Skeletal muscle satellite cell (primary cell): Measurements from ENCODE around the gene RAI14.

Source experiments
- H3K27me3 ChIP-seq: 2 replicates; pipeline ENCODE4 v1.7.0; 2013; ENCODE audit warnings: low read length; ENCODE audit not compliant: control insufficient read depth, insufficient read depth
- H3K36me3 ChIP-seq: 2 replicates; pipeline ENCODE4 v1.7.0; 2013; ENCODE audit warnings: mild to moderate bottlenecking, control low read depth, low read length; ENCODE audit not compliant: insufficient read depth
- H3K4me1 ChIP-seq: 2 replicates; pipeline ENCODE4 v1.7.0; 2013; ENCODE audit warnings: low read length; ENCODE audit not compliant: control insufficient read depth, insufficient read depth
- H3K4me2 ChIP-seq: 2 replicates; pipeline ENCODE4 v1.7.0; 2013; ENCODE audit warnings: mild to moderate bottlenecking, low read length
- H3K4me3 ChIP-seq: 2 replicates; pipeline ENCODE4 v1.7.0; 2013; ENCODE audit warnings: low read length
- H3K9ac ChIP-seq: 2 replicates; pipeline ENCODE4 v1.7.0; 2013; ENCODE audit warnings: mild to moderate bottlenecking, low read depth, low read length, moderate library complexity
- H3K9me3 ChIP-seq: replicated peaks from 2 replicates; pipeline ENCODE4 v1.7.0; 2013; ENCODE audit warnings: mild to moderate bottlenecking, control low read depth, low read length

The RAI14 gene

GRCh38 chr5:34684281-34684979 lies 28.3 kb downstream of the RAI14 start:
- Histone ChIP-seq H3K4me1 (peaks cover 53% of the 10 kb centered on the region), H3K9ac (peak overlapping the region; percentile 41), H3K9me3 (no peaks in the 10 kb centered on the region), H3K36me3 (peaks cover 47% of the 10 kb centered on the region), H3K4me3 (no peak overlapping the region), H3K4me2 (no peak overlapping the region), H3K27me3 (no peaks in the 10 kb centered on the region)

- peaks cover 48% of the 10 kb centered on the region for H3K36me3 ChIP-seq
- no peak overlapping the region for H3K4me2 ChIP-seq
- peaks cover 53% of the 10 kb centered on the region for H3K4me1 ChIP-seq
- no peak overlapping the region for H3K4me3 ChIP-seq
- H3K9me3 ChIP-seq, result no peaks in the 10 kb centered on the region
- H3K27me3 ChIP-seq, result no peaks in the 10 kb centered on the region
- peak overlapping the region; percentile 41 for H3K9ac ChIP-seq
These were observed 28.8 kb downstream of the RAI14 start for GRCh38 chr5:34684980-34685352.

GRCh38 chr5:34685485-34686165 lies 29.5 kb downstream of the RAI14 start:
- H3K36me3 ChIP-seq, result peaks cover 48% of the 10 kb centered on the region
- H3K9ac ChIP-seq, result peak overlapping the region; percentile 41
- H3K27me3 ChIP-seq, result no peaks in the 10 kb centered on the region
- no peak overlapping the region for H3K4me3 ChIP-seq
- H3K4me2 ChIP-seq, result peak overlapping the region; percentile 17
- no peaks in the 10 kb centered on the region for H3K9me3 ChIP-seq
- H3K4me1 ChIP-seq, result peaks cover 53% of the 10 kb centered on the region

- Histone ChIP-seq H3K4me3 (no peak overlapping the region), H3K4me1 (peaks cover 65% of the 10 kb centered on the region), H3K9ac (peak overlapping the region; percentile 17), H3K36me3 (peaks cover 59% of the 10 kb centered on the region), H3K9me3 (no peaks in the 10 kb centered on the region), H3K27me3 (no peaks in the 10 kb centered on the region), H3K4me2 (peak overlapping the region; percentile 49)
These were observed 30.7 kb downstream of the RAI14 start for GRCh38 chr5:34686762-34687268.

- H3K27me3 ChIP-seq, result no peaks in the 10 kb centered on the region
- H3K4me1 ChIP-seq, result peaks cover 64% of the 10 kb centered on the region
- H3K9me3 ChIP-seq, result no peaks in the 10 kb centered on the region
- H3K4me3 ChIP-seq, result no peak overlapping the region
- peaks cover 60% of the 10 kb centered on the region for H3K36me3 ChIP-seq
- H3K4me2 ChIP-seq, result no peak overlapping the region
- H3K9ac ChIP-seq, result peak overlapping the region; percentile 17
These were observed 31.3 kb downstream of the RAI14 start for GRCh38 chr5:34687269-34688011.

GRCh38 chr5:34688015-34688810 lies 32.1 kb downstream of the RAI14 start:
- Histone ChIP-seq H3K4me1 (peaks cover 56% of the 10 kb centered on the region), H3K27me3 (no peaks in the 10 kb centered on the region), H3K9ac (no peak overlapping the region), H3K4me3 (no peak overlapping the region), H3K4me2 (no peak overlapping the region), H3K9me3 (no peaks in the 10 kb centered on the region), H3K36me3 (peaks cover 68% of the 10 kb centered on the region)

GRCh38 chr5:34690301-34690700 lies 34.2 kb downstream of the RAI14 start:
- H3K36me3 ChIP-seq, result peaks cover 75% of the 10 kb centered on the region

GRCh38 chr5:34690898-34691297 lies 34.8 kb downstream of the RAI14 start:
- H3K9ac ChIP-seq, result no peak overlapping the region
- H3K36me3 ChIP-seq, result peaks cover 79% of the 10 kb centered on the region

More at GRCh38 chr5:34690301-34690700, 34.2 kb downstream of the RAI14 start:
- H3K4me1 ChIP-seq, result peaks cover 44% of the 10 kb centered on the region
- no peaks in the 10 kb centered on the region for H3K27me3 ChIP-seq
- no peak overlapping the region for H3K9ac ChIP-seq
- H3K4me3 ChIP-seq, result no peak overlapping the region
- no peak overlapping the region for H3K4me2 ChIP-seq
- H3K9me3 ChIP-seq, result no peaks in the 10 kb centered on the region

GRCh38 chr5:34691326-34691725 lies 35.2 kb downstream of the RAI14 start:
- H3K9ac ChIP-seq, result no peak overlapping the region
- H3K4me3 ChIP-seq, result no peak overlapping the region
- no peaks in the 10 kb centered on the region for H3K9me3 ChIP-seq
- no peak overlapping the region for H3K4me2 ChIP-seq
- peaks cover 80% of the 10 kb centered on the region for H3K36me3 ChIP-seq
- no peaks in the 10 kb centered on the region for H3K27me3 ChIP-seq
- peaks cover 39% of the 10 kb centered on the region for H3K4me1 ChIP-seq

More at GRCh38 chr5:34690898-34691297, 34.8 kb downstream of the RAI14 start:
- H3K4me3 ChIP-seq, result no peak overlapping the region
- no peaks in the 10 kb centered on the region for H3K27me3 ChIP-seq
- peaks cover 43% of the 10 kb centered on the region for H3K4me1 ChIP-seq
- no peak overlapping the region for H3K4me2 ChIP-seq
- H3K9me3 ChIP-seq, result no peaks in the 10 kb centered on the region

GRCh38 chr5:34692786-34693185 lies 36.7 kb downstream of the RAI14 start:
- H3K4me2 ChIP-seq, result no peak overlapping the region
- peaks cover 75% of the 10 kb centered on the region for H3K36me3 ChIP-seq
- H3K4me1 ChIP-seq, result peaks cover 24% of the 10 kb centered on the region
- no peaks in the 10 kb centered on the region for H3K27me3 ChIP-seq
- H3K4me3 ChIP-seq, result no peak overlapping the region
- H3K9me3 ChIP-seq, result no peaks in the 10 kb centered on the region
- no peak overlapping the region for H3K9ac ChIP-seq

- peaks cover 70% of the 10 kb centered on the region for H3K36me3 ChIP-seq
- no peak overlapping the region for H3K4me3 ChIP-seq
- no peak overlapping the region for H3K4me2 ChIP-seq
- H3K27me3 ChIP-seq, result no peaks in the 10 kb centered on the region
- H3K9me3 ChIP-seq, result no peaks in the 10 kb centered on the region
- no peak overlapping the region for H3K9ac ChIP-seq
- peaks cover 22% of the 10 kb centered on the region for H3K4me1 ChIP-seq
These were observed 37.9 kb downstream of the RAI14 start for GRCh38 chr5:34694012-34694411.
